ENCODE results near the gene ABI1. TPM values are rescaled to one million over a fixed set of nuclear protein-coding genes. Genes with fewer than 3 reads are reported as not detected.

ABI1 gene
- total RNA-seq, 4 donors from 2014 or later, result 51.4 to 67.1 (median 63.3) TPM

DNA sequence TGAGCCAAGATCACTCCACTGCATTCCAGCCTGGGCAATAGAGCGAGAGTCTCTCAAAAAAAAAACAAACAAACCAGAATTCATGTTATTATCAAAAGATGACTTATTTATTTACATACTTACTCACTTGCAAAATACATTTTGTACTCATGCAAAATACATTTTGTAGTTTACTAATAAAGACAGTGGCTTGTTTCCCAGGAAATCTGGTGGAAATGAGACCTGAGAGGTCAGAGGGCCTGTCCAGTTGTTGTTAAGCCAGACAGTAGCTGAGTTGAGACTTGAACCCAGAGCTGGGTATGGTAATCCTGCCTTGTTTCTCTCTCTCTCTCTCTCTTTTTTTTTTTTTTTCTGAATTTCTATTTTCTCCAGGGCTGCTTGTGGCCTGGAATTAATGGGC, 133.8 kb downstream of the ABI1 start:
- 90 to 100% methylated on average over 1 of the region's 1 CpG for WGBS, 2 donors

GRCh38 chr10:26725837-26726727, 134.7 kb downstream of the ABI1 start:
- TF ChIP-seq POLR2A (IDR thresholded peaks at IDR 0.05), result no peak
- TF ChIP-seq, protein P1, sequence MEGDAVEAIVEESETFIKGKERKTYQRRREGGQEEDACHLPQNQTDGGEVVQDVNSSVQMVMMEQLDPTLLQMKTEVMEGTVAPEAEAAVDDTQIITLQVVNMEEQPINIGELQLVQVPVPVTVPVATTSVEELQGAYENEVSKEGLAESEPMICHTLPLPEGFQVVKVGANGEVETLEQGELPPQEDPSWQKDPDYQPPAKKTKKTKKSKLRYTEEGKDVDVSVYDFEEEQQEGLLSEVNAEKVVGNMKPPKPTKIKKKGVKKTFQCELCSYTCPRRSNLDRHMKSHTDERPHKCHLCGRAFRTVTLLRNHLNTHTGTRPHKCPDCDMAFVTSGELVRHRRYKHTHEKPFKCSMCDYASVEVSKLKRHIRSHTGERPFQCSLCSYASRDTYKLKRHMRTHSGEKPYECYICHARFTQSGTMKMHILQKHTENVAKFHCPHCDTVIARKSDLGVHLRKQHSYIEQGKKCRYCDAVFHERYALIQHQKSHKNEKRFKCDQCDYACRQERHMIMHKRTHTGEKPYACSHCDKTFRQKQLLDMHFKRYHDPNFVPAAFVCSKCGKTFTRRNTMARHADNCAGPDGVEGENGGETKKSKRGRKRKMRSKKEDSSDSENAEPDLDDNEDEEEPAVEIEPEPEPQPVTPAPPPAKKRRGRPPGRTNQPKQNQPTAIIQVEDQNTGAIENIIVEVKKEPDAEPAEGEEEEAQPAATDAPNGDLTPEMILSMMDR (IDR thresholded peaks at IDR 0.05), result peak; percentile 64 to 85 (median 82)
- intact Hi-C loops (cut with DNase I), result loop anchor here (5.0 kb wide), 1 partner anchor 151 kb away; no protein-coding TSS in a partner anchor
- H3K4me3 ChIP-seq, result no peak overlapping the region
- no peaks in the 10 kb centered on the region for H3K4me1 ChIP-seq
- H3K9me3 ChIP-seq, result no peaks in the 10 kb centered on the region
- WGBS, 2 donors, result 56 to 58% methylated on average over 8 of the region's 8 CpGs
- H3K36me3 ChIP-seq, result peaks cover 0 to 87% (median 0%) of the 10 kb centered on the region in 3 donors
- no peak for DNase-seq
- no peaks in the 10 kb centered on the region for H3K27me3 ChIP-seq
- no peak overlapping the region for H3K27ac ChIP-seq

More for the DNA sequence above, 133.8 kb downstream of the ABI1 start:
- Histone ChIP-seq H3K9me3 (no peaks in the 10 kb centered on the region), H3K27me3 (no peaks in the 10 kb centered on the region), H3K4me3 (no peak overlapping the region), H3K4me1 (no peaks in the 10 kb centered on the region), H3K27ac (no peak overlapping the region), H3K36me3 (peaks cover 0 to 88% (median 3%) of the 10 kb centered on the region in 3 donors)
- no peak for TF ChIP-seq POLR2A (IDR thresholded peaks at IDR 0.05)
- TF ChIP-seq, protein P1 (IDR thresholded peaks at IDR 0.05), result no peak
- intact Hi-C loops (cut with DNase I), result loop anchor here (5.0 kb wide), 1 partner anchor 150 kb away; no protein-coding TSS in a partner anchor
- DNase-seq, result no peak

GRCh38 chr10:26723016-26723415, 137.7 kb downstream of the ABI1 start:
- TF ChIP-seq, protein P1 (IDR thresholded peaks at IDR 0.05), result no peak
- TF ChIP-seq POLR2A (IDR thresholded peaks at IDR 0.05), result no peak
- peaks cover 0 to 78% (median 0%) of the 10 kb centered on the region in 3 donors for H3K36me3 ChIP-seq
- intact Hi-C loops (cut with DNase I), result no loop called here

DNA sequence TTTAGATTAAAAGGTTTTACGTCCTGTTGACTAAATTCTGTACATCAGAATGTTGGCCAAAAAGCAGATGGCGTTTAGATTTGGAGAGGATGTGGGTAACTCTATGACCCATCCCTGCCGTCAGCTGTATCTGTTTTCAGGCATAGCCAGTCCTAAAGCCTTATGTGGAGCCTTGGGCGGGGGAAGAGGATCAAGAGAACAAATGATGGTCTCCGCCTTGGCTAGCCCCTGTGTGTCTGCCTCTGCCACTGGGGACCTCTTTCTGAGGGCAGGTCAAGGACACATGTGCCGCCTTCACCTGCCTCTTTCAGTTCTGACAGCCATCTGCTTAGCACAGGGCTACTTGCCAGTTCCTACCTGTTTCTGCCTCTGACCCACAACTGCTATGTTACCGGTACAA, 139.2 kb downstream of the ABI1 start:
- WGBS, 2 donors, result 89 to 90% methylated on average over 7 of the region's 7 CpGs

More at GRCh38 chr10:26723016-26723415, 137.7 kb downstream of the ABI1 start:
- Histone ChIP-seq H3K4me1 (no peaks in the 10 kb centered on the region), H3K4me3 (no peak overlapping the region), H3K27ac (no peak overlapping the region), H3K27me3 (no peaks in the 10 kb centered on the region), H3K9me3 (no peaks in the 10 kb centered on the region)
- no peak for DNase-seq
- 89 to 95% methylated on average over 3 to 4 of the region's 4 CpGs for WGBS, 2 donors

More for the DNA sequence above, 139.2 kb downstream of the ABI1 start:
- Histone ChIP-seq H3K27ac (no peak overlapping the region), H3K9me3 (no peaks in the 10 kb centered on the region), H3K36me3 (peaks cover 0 to 76% (median 0%) of the 10 kb centered on the region in 3 donors), H3K4me1 (no peaks in the 10 kb centered on the region), H3K4me3 (no peak overlapping the region), H3K27me3 (no peaks in the 10 kb centered on the region)
- no peak for DNase-seq
- intact Hi-C loops (cut with DNase I), result no loop called here
- no peak for TF ChIP-seq POLR2A (IDR thresholded peaks at IDR 0.05)
- TF ChIP-seq, protein P1 (IDR thresholded peaks at IDR 0.05), result no peak
